Iris pigment epithelial cell (primary cell): ENCODE results near the gene CHRNA9.

ENCODE experiments used
- DNase-seq: peaks from one replicate; pipeline ENCODE4 v3.0.0-alpha.2; 2011; ENCODE audit warnings: low read depth

CHRNA9 gene

DNA sequence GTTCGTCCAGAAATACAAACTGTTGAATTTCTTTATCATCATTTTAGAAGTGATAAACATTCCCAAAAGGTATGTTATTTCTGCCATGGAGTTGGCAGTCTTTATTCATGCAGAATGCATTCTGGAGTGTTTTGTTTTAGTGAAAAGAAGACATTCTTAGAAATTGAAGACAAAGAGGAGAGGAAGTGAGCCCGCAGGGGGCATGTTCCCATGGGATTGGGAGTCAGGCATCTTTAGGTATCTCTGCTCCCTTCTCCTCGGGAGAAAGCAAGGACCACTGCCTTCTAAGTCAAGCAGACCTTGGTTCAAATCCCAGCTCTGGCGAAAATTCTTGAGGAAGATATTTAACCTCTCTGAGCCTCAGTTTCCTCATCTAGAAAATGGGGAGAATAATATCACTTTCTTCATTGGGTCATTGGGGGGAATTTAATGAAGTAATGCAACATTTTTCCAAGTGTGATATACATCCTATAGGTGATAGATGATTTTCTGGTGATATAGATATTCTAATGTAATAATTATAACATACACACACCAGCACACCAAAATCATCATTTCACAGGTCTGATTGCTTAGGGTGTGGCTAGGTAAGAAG lies 26.5 kb upstream of the CHRNA9 start:
- no peak for DNase-seq

- peak; percentile 77 for DNase-seq
Measured at GRCh38 chr4:40309250-40309774, 25.8 kb upstream of the CHRNA9 start.

- no peak for DNase-seq
Measured at GRCh38 chr4:40310225-40310624, 24.9 kb upstream of the CHRNA9 start.

DNA sequence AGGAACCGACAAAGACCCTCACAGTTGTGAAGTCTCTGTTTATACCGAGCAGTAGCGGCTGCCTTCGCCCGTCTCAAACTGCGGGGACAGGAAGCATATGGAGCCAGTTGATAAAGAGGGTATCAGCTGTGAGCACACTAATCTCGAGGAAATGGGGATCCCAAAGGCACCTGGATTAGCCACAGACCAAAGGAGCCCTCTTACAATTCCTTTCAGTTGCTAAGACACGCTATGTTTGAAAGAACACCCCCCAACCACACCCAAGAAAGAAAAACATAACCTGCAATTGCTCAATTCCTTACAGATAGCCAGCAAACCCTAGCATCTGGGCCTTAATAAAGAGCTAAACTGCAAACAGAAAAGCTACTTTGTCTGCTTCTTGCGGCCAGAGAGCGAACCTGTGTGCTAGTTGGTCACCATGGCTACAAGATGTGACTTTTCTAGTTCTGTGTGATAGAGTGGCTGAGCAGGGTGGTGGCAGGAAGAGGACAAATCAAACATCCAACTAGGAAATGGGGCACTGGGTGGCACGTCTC lies 23.3 kb upstream of the CHRNA9 start:
- no peak for DNase-seq

DNA sequence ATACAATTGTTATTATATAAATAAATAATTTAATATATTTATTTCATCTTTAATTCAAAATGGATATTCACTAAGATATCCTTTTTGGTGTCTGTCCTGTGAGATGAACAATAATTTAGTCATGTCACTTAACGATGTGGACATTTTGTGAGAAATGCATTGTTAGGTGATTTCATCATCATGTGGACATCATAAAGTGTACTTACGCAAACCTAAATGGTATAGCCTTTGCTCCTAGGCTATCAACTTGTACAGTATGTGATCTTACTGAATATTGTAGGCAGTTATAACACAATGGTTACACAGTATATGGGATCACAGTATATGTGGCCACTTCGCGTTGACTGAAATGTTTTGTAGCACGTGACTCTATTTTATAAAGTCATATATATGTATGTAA lies 20.2 kb upstream of the CHRNA9 start:
- DNase-seq, result no peak

DNA sequence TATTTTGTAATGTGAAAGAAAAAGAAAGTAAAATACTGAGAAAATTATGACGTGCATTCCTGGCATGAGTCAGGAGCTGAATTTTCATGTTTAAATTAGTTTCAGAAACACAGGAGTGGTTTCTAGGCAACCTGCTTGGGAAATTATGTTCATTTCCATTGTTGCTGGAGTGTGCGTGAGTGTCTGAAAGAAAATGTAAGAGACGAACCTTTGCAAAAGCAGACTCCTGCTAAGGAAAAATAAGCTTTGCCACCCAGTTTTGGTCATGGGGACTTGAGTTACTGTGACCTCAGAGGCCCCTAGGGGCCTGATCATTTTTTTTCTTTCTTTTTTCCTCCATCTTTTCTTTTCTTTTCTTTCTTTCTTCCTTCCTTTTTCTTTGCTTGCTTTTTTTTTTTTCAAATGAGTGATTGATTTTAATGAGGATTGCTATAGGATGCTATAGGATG lies 18.8 kb upstream of the CHRNA9 start:
- DNase-seq, result peak; percentile 93

DNA sequence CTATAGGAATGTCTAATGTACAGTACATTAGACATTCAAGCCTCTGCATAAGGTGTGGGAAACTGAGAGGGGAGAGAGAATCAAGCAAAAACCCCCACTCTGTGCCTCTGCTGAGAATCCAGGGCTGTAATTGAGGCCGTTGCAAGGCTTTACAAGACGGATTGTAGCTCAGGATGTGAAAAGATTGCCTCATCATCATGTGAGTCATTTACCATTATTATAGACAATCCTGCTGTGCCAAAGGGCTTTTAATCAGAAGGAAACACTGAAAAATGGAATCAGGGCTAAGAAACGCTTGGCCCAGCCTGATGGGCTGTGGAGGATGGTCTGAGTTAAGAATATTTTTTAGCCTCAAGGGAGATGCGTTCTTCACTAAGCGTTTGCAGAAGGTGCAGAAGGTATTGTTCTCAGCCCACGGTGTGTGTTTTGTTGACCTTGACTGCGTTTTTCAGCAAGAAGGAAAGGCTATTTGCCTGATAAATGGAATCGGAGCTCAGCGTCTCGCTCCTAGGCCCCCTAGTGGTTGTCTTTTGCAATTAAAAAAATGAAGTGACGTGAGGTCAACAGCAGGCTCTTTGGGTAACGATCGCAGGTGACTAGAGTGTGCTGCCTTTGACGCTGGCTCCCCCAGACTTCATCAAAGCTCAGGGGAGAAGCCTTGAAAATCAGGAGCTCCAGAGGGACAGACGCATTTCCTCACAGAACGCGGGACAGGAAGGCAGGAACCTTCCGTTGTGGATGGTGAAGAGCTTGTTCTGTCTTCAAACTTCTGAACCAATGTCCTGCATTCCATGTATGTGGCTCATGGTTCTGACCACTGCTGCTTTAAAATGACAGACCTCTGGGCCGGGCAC lies 18.1 kb upstream of the CHRNA9 start:
- DNase-seq, result peak; percentile 96

GRCh38 chr4:40317916-40318658 lies 17.0 kb upstream of the CHRNA9 start:
- DNase-seq, result peak; percentile 57

DNA sequence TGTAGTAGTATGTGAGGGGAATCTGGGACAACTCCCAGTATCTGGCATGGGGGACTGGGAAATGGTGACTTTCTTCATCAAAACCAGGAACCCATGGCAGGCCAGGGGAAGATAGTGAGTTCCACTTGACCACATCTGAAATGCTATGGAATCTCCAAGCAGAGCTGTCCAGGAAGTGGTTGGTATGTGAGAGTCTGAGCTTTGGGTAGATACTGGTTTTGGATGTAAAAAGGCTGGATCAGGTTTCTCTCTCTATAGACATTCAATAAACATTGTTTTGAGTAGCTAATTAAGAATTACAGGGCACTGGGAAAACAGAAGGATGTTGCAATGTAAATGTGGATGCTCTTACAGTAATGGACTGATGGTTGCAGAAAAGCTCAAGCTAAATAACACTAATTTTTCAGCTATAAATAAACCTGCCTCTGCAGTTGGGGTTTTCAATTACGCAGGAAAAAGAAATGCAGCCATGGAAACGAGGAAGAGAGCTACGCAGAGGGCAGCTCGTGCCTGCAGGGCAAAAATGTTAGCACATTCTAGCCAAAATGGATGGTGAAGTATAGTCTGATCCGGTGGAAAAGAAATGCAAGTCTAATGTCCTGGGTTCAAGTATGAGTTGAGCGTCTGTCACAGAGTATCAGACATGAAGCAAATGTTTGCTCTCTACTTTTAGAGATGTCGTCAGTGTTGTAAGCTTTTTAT lies 13.4 kb upstream of the CHRNA9 start:
- peak; percentile 72 for DNase-seq

- DNase-seq, result no peak
Measured at GRCh38 chr4:40322811-40323210, 12.3 kb upstream of the CHRNA9 start.

GRCh38 chr4:40323866-40324265 lies 11.3 kb upstream of the CHRNA9 start:
- DNase-seq, result no peak

DNA sequence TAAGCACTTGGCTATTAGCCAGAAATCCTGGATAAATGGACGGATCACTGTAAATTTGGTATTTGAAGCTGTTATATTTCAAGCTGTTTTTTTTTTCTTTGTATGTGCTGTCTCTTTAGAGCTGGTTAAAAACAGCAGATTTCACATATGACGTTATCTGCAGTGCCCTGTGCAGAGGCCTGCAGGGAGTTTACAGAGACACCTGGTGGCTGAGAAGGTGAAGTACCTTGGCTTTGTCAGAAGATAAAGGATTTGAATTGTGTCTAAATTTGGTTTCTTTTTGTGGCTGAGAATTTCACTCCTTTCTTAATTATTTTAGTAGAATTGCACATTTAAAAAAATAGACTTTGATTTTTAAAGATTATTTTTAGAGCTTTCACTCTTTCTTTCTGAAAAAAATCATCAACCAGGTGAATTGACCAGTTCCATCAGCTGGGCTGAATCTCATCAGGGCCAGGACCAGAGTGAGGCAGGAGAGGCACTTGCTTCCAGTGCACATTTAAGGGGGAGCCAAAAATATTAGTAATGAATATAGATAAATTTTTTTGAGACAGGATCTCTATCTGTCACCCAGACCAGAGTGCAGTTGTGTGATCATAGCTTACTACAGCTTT lies 9.6 kb upstream of the CHRNA9 start:
- peak; percentile 81 for DNase-seq

GRCh38 chr4:40327340-40327739 lies 7.8 kb upstream of the CHRNA9 start:
- DNase-seq, result no peak

- no peak for DNase-seq
Measured at GRCh38 chr4:40328383-40328782, 6.8 kb upstream of the CHRNA9 start.

GRCh38 chr4:40329805-40330204 lies 5.3 kb upstream of the CHRNA9 start:
- no peak for DNase-seq

- DNase-seq, result no peak
Measured at GRCh38 chr4:40330536-40330935, 4.6 kb upstream of the CHRNA9 start.

- DNase-seq, result peak; percentile 26
Measured at GRCh38 chr4:40331101-40331745, 3.9 kb upstream of the CHRNA9 start.

DNA sequence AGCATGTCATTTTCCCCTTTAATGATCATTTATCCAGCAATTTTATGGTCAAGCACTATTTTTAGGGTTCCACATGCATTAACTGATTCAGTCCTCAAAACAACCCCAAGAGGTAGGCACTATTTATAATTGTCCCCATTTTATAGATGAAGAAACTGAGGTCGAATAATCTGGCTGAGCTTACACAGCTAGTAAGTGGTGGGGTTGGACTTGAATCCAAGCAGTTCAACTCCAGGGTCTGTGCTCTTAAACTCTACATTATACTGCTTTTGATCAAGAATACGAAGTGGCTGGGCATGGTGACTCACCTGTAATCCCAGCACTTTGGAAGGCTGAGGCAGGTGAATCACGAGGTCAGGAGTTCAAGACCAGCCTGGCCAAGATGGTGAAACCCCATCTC lies 3.2 kb upstream of the CHRNA9 start:
- DNase-seq, result no peak

DNA sequence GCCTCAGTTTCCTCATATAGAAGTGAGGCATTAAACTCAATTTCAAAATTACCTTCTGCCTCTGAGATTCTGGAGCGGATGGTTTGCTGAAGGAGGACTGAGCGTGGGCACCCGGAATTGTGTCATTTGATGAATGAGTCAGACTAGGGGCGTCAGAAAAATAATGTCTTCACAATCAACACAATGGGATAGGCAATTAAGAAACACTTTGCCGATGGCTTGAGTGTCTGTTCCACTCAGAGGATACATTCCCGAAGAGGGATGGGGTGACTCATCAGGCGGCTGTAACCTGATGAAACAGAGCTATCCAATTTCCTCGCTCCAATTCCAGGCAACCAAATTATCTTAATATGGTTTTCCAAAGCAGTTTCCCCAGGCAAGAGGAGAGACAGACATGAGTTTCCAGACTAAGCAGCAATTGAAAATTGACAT lies 1.2 kb upstream of the CHRNA9 start:
- peak; percentile 77 for DNase-seq

GRCh38 chr4:40335525-40335894 lies 377 bp downstream of the CHRNA9 start:
- DNase-seq, result peak; percentile 60

DNA sequence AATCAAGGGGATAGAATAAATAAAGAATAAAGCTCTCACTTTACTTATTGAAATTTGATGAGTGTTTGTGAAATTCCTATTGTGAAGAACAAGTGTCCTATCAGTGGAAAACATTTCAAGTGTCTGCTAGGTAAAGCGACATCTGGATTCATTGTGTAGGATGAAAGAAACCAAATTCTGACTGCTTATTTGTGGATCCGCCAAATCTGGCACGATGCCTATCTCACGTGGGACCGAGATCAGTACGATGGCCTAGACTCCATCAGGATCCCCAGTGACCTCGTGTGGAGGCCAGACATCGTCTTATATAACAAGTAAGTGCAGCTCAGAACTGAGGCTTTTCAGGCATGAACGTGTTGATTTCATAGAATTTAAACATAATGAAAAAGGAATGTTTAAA lies 1.9 kb downstream of the CHRNA9 start:
- no peak for DNase-seq
